Chondrocyte (in vitro differentiated cells): ENCODE results near the gene SNX19. TPM values are rescaled to one million over a fixed set of nuclear protein-coding genes. Genes with fewer than 3 reads are reported as not detected.
A peak's percentile ranks its signal among the peaks of the same experiment; 100 is the strongest.

Experiments used
- DNase-seq: peaks from one replicate; pipeline ENCODE4 v3.0.0; 2021; ENCODE audit warnings: mixed read lengths, low spot score
- H3K27ac Mint-ChIP-seq: one replicate; pipeline ENCODE4 v1.8.0; 2021; ENCODE audit warnings: mild to moderate bottlenecking, moderate library complexity, mixed read lengths; ENCODE audit not compliant: unreplicated experiment
- H3K27me3 Mint-ChIP-seq: 2 replicates; pipeline ENCODE4 v1.8.0; 2021; ENCODE audit warnings: low read depth, mixed read lengths
- H3K36me3 Mint-ChIP-seq: 2 replicates; pipeline ENCODE4 v1.8.0; 2021; ENCODE audit warnings: low read depth, mixed read lengths
- H3K4me1 Mint-ChIP-seq: 2 replicates; pipeline ENCODE4 v1.8.0; 2021; ENCODE audit warnings: low read depth, mild to moderate bottlenecking, mixed read lengths
- H3K4me3 Mint-ChIP-seq: one replicate; pipeline ENCODE4 v1.8.0; 2021; ENCODE audit warnings: mild to moderate bottlenecking, moderate library complexity, mixed read lengths; ENCODE audit not compliant: unreplicated experiment
- H3K9me3 Mint-ChIP-seq: 2 replicates; pipeline ENCODE4 v1.8.0; 2021; ENCODE audit warnings: low read depth, mixed read lengths
- CTCF ChIP-seq: fragments of 200-600 bp; sonication (generic); IDR thresholded peaks from 2 replicates; pipeline ENCODE4 v1.5.0; 2021; ENCODE audit warnings: antibody characterized with exemption, mild to moderate bottlenecking, moderate library complexity
- total RNA-seq: library from RNA; stranded (reverse); gene quantifications from 3 replicates; pipeline ENCODE4 v1.2.1, GENCODE V29; 2021

The SNX19 gene
- total RNA-seq, 1 donor from 2014 or later, result 55.8 TPM

GRCh38 chr11:130830566-130830965, 85.7 kb downstream of the SNX19 start:
- H3K36me3 Mint-ChIP-seq, result no peaks in the 10 kb centered on the region

GRCh38 chr11:130829920-130830511, 86.3 kb downstream of the SNX19 start:
- peaks cover 96% of the 10 kb centered on the region for H3K4me1 Mint-ChIP-seq
- TF ChIP-seq CTCF, result no peak
- peak overlapping the region; percentile 70 for H3K27ac Mint-ChIP-seq
- no peaks in the 10 kb centered on the region for H3K27me3 Mint-ChIP-seq
- H3K4me3 Mint-ChIP-seq, result no peak overlapping the region
- H3K36me3 Mint-ChIP-seq, result no peaks in the 10 kb centered on the region
- no peak for DNase-seq
- H3K9me3 Mint-ChIP-seq, result peaks cover 4% of the 10 kb centered on the region

More at GRCh38 chr11:130830566-130830965, 85.7 kb downstream of the SNX19 start:
- H3K9me3 Mint-ChIP-seq, result peaks cover 4% of the 10 kb centered on the region
- no peak overlapping the region for H3K4me3 Mint-ChIP-seq
- no peaks in the 10 kb centered on the region for H3K27me3 Mint-ChIP-seq
- no peak for TF ChIP-seq CTCF
- DNase-seq, result no peak
- peaks cover 91% of the 10 kb centered on the region for H3K4me1 Mint-ChIP-seq
- H3K27ac Mint-ChIP-seq, result peak overlapping the region; percentile 70

GRCh38 chr11:130828741-130829140, 87.5 kb downstream of the SNX19 start:
- no peak for TF ChIP-seq CTCF
- Mint-ChIP-seq H3K27me3 (no peaks in the 10 kb centered on the region), H3K4me3 (no peak overlapping the region), H3K27ac (peak overlapping the region; percentile 68), H3K9me3 (peaks cover 4% of the 10 kb centered on the region), H3K36me3 (no peaks in the 10 kb centered on the region), H3K4me1 (peaks cover 90% of the 10 kb centered on the region)
- no peak for DNase-seq

GRCh38 chr11:130827451-130828377, 88.6 kb downstream of the SNX19 start:
- Mint-ChIP-seq H3K27me3 (no peaks in the 10 kb centered on the region), H3K4me3 (no peak overlapping the region), H3K36me3 (no peaks in the 10 kb centered on the region), H3K4me1 (peaks cover 79% of the 10 kb centered on the region), H3K27ac (peak overlapping the region; percentile 94), H3K9me3 (no peaks in the 10 kb centered on the region)
- peak; percentile 91 for TF ChIP-seq CTCF
- no peak for DNase-seq

GRCh38 chr11:130826572-130826971, 89.7 kb downstream of the SNX19 start:
- TF ChIP-seq CTCF, result no peak
- Mint-ChIP-seq H3K4me1 (peaks cover 68% of the 10 kb centered on the region), H3K36me3 (no peaks in the 10 kb centered on the region), H3K27me3 (no peaks in the 10 kb centered on the region), H3K4me3 (no peak overlapping the region), H3K27ac (peak overlapping the region; percentile 94), H3K9me3 (no peaks in the 10 kb centered on the region)
- DNase-seq, result no peak
